ENCODE results near the gene TMPRSS11E.

DNA sequence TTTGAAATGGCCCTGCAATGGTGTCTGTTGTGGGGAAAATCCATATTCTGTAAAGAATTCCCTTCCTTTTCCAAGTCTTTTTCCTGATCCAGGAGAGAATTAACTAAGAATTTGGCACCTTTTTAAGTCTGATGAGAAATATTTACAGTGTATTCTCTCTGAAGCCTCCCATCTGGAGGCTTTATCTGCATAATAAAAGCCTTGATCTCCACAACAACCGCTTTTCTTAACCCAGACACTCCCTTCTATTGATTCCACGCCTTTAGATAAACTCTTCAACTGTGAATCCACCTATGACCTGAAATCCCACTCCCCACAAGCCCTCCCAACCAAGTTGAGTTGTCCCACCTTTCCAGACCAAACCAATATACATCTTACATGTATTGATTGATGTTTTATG lies 43.1 kb upstream of the TMPRSS11E start:
- TF ChIP-seq JUND (IDR thresholded peaks at IDR 0.05; ENCODE audit: low read depth, low read length) = no peak
- no peak for TF ChIP-seq YY1 (IDR thresholded peaks at IDR 0.05; ENCODE audit: low read depth, low read length)
- no peak for TF ChIP-seq ETV6 (conservative IDR thresholded peaks at IDR 0.05 in 1 of 2, IDR thresholded peaks at IDR 0.05 in 1 of 2; ENCODE audit: borderline replicate concordance in 1 of 2, low read depth in 1 of 2)
- no peak for TF ChIP-seq SREBF2 (IDR thresholded peaks at IDR 0.05; ENCODE audit: low read length)
- TF ChIP-seq, protein P1, sequence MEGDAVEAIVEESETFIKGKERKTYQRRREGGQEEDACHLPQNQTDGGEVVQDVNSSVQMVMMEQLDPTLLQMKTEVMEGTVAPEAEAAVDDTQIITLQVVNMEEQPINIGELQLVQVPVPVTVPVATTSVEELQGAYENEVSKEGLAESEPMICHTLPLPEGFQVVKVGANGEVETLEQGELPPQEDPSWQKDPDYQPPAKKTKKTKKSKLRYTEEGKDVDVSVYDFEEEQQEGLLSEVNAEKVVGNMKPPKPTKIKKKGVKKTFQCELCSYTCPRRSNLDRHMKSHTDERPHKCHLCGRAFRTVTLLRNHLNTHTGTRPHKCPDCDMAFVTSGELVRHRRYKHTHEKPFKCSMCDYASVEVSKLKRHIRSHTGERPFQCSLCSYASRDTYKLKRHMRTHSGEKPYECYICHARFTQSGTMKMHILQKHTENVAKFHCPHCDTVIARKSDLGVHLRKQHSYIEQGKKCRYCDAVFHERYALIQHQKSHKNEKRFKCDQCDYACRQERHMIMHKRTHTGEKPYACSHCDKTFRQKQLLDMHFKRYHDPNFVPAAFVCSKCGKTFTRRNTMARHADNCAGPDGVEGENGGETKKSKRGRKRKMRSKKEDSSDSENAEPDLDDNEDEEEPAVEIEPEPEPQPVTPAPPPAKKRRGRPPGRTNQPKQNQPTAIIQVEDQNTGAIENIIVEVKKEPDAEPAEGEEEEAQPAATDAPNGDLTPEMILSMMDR (IDR thresholded peaks at IDR 0.05 in 2 of 3, conservative IDR thresholded peaks at IDR 0.05 in 1 of 3; ENCODE audit: control insufficient read depth in 2 of 3, extremely low read depth in 1 of 3, insufficient read depth in 1 of 3, low read depth in 3 of 3, low read length in 3 of 3) = no peak
- TF ChIP-seq BHLHE40 (IDR thresholded peaks at IDR 0.05; ENCODE audit: borderline replicate concordance in 1 of 2, low read depth in 2 of 2, low read length in 1 of 2) = no peak
- TF ChIP-seq CEBPB (IDR thresholded peaks at IDR 0.05; ENCODE audit: borderline replicate concordance in 1 of 2, low read depth in 2 of 2, low read length in 2 of 2) = no peak
- TF ChIP-seq SUZ12 (IDR thresholded peaks at IDR 0.05; ENCODE audit: unreplicated experiment) = no peak
- TF ChIP-seq ESRRA (IDR thresholded peaks at IDR 0.05; ENCODE audit: low read length) = no peak
- TF ChIP-seq, protein P2, sequence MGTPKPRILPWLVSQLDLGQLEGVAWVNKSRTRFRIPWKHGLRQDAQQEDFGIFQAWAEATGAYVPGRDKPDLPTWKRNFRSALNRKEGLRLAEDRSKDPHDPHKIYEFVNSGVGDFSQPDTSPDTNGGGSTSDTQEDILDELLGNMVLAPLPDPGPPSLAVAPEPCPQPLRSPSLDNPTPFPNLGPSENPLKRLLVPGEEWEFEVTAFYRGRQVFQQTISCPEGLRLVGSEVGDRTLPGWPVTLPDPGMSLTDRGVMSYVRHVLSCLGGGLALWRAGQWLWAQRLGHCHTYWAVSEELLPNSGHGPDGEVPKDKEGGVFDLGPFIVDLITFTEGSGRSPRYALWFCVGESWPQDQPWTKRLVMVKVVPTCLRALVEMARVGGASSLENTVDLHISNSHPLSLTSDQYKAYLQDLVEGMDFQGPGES (IDR thresholded peaks at IDR 0.05) = no peak
- no peak for TF ChIP-seq EP300 (IDR thresholded peaks at IDR 0.05; ENCODE audit: borderline replicate concordance in 1 of 2, control insufficient read depth in 1 of 2, low read depth in 2 of 2, low read length in 2 of 2)
